H1 (cell line): Measurements from ENCODE around the gene BRD1. TPM values are rescaled to one million over a fixed set of nuclear protein-coding genes. Genes with fewer than 3 reads are reported as not detected.

Source experiments
- CTCF ChIA-PET: fragments of 300-600 bp; sonication (Branson Sonifier 250); formaldehyde crosslinking; loops from one replicate; lab custom pipeline; 2021; ENCODE audit not compliant: partially characterized antibody; lab: Charles Lee
- POLR2A ChIA-PET: fragments of 300-600 bp; sonication (Branson Sonifier 250); formaldehyde crosslinking; loops from one replicate; lab custom pipeline; 2021; ENCODE audit warnings: inconsistent platforms; ENCODE audit not compliant: partially characterized antibody; lab: Charles Lee
- DNase-seq, 2 experiments: peaks; one replicate each; pipeline versions ENCODE4 v3.0.0 to v3.0.0-alpha.2; 2010 to 2022; ENCODE audit warnings: low spot score in 2 of 2, low read depth in 1 of 2, mixed read lengths in 1 of 2
- FAIRE-seq: peaks from 2 replicates; lab custom pipeline; 2011; peaks lifted over from hg19 to GRCh38; lab: Jason Lieb, UNC
- H2AFZ ChIP-seq: 2 replicates; pipeline ENCODE4 v1.8.1; 2012; ENCODE audit warnings: low read length, inconsistent platforms
- H2AK5ac ChIP-seq: 2 replicates; pipeline ENCODE4 v1.6.1; 2013; ENCODE audit warnings: low read depth, low read length
- H2BK120ac ChIP-seq: replicated peaks from 2 replicates; pipeline ENCODE3; 2013; ENCODE audit warnings: low read depth, low read length, inconsistent platforms
- H2BK12ac ChIP-seq: 2 replicates; pipeline ENCODE4 v1.6.1; 2013; ENCODE audit warnings: low read depth, low read length
- H2BK15ac ChIP-seq: 2 replicates; pipeline ENCODE4 v1.6.1; 2013; ENCODE audit warnings: low read length
- H2BK20ac ChIP-seq: 2 replicates; pipeline ENCODE4 v1.6.1; 2013; ENCODE audit warnings: low read length
- H2BK5ac ChIP-seq: 2 replicates; pipeline ENCODE4 v1.6.1; 2013; ENCODE audit warnings: low read depth, low read length
- H3K14ac ChIP-seq: 2 replicates; pipeline ENCODE4 v1.6.1; 2013; ENCODE audit warnings: inconsistent platforms; ENCODE audit not compliant: insufficient read length
- H3K18ac ChIP-seq: 2 replicates; pipeline ENCODE4 v1.6.1; 2013; ENCODE audit warnings: low read length; ENCODE audit errors: extremely low read depth
- H3K23ac ChIP-seq: 2 replicates; pipeline ENCODE4 v1.6.1; 2013; ENCODE audit warnings: inconsistent platforms; ENCODE audit not compliant: insufficient read length
- H3K23me2 ChIP-seq: 2 replicates; pipeline ENCODE4 v1.6.1; 2013; ENCODE audit warnings: low read depth, low read length
- H3K27ac ChIP-seq: 2 replicates; pipeline ENCODE4 v1.6.1; 2011; ENCODE audit warnings: low read depth, low read length, inconsistent platforms
- H3K27me3 ChIP-seq, 4 experiments: replicated peaks in 1 of 4; 1 replicate in 1 of 4; 2 replicates in 3 of 4; pipeline versions ENCODE4 v1.6.1 to v1.8.1; 2011 to 2013; ENCODE audit warnings: low read length in 3 of 4, mild to moderate bottlenecking in 3 of 4, inconsistent platforms in 2 of 4, mixed read lengths in 2 of 4, moderate library complexity in 1 of 4; ENCODE audit not compliant: control insufficient read depth in 3 of 4, insufficient read depth in 3 of 4; ENCODE audit errors: extremely low read depth in 1 of 4
- H3K36me3 ChIP-seq, 4 experiments: 2 replicates each; pipeline versions ENCODE4 v1.6.1 to v1.8.1; 2011 to 2013; ENCODE audit warnings: mild to moderate bottlenecking in 4 of 4, low read length in 3 of 4, moderate library complexity in 2 of 4, control low read depth in 1 of 4, inconsistent platforms in 1 of 4; ENCODE audit not compliant: insufficient read depth in 4 of 4, control insufficient read depth in 2 of 4
- H3K4ac ChIP-seq: replicated peaks from 2 replicates; pipeline ENCODE3; 2013; ENCODE audit warnings: low read length, low read depth, mixed read lengths, inconsistent platforms; ENCODE audit not compliant: insufficient read length
- H3K4me1 ChIP-seq, 4 experiments: replicated peaks in 1 of 4; 1 replicate in 1 of 4; 2 replicates in 3 of 4; pipeline versions ENCODE4 v1.6.1 to v1.8.1; 2011 to 2013; ENCODE audit warnings: low read length in 3 of 4, inconsistent platforms in 2 of 4, mixed read lengths in 1 of 4; ENCODE audit not compliant: insufficient read depth in 4 of 4, control insufficient read depth in 3 of 4
- H3K4me2 ChIP-seq, 2 experiments: 2 replicates each; pipeline versions ENCODE4 v1.6.1 to v1.8.1; 2011 to 2013; ENCODE audit warnings: low read depth in 2 of 2, low read length in 2 of 2, control low read depth in 1 of 2, inconsistent platforms in 1 of 2, mild to moderate bottlenecking in 1 of 2; ENCODE audit not compliant: insufficient read depth in 1 of 2
- H3K4me3 ChIP-seq, 4 experiments: fragments of 200-600, 300-600 bp in 1 of 4; sonication (generic), shearing (Covaris generic), sonication (Bioruptor Twin) in 1 of 4; 2 replicates each; pipeline versions ENCODE4 v1.5.1 to v1.8.1; 2011 to 2016; ENCODE audit warnings: low read length in 4 of 4, low read depth in 3 of 4, control low read depth in 2 of 4, inconsistent platforms in 2 of 4, mild to moderate bottlenecking in 2 of 4, mixed read lengths in 1 of 4, moderate library complexity in 1 of 4; ENCODE audit not compliant: insufficient read depth in 2 of 4; ENCODE audit errors: extremely low read depth in 1 of 4
- H3K56ac ChIP-seq: replicated peaks from 2 replicates; pipeline ENCODE3; 2013; ENCODE audit warnings: low read depth, mild to moderate bottlenecking, mixed read lengths, low read length, inconsistent platforms; ENCODE audit not compliant: insufficient read length
- H3K79me1 ChIP-seq: 2 replicates; pipeline ENCODE4 v1.6.1; 2013; ENCODE audit warnings: low read depth, low read length, control low read depth
- H3K79me2 ChIP-seq, 2 experiments: 2 replicates each; pipeline versions ENCODE4 v1.6.1 to v1.8.1; 2012 to 2013; ENCODE audit warnings: low read length in 2 of 2, mild to moderate bottlenecking in 2 of 2, inconsistent platforms in 1 of 2; ENCODE audit not compliant: insufficient read depth in 2 of 2, control insufficient read depth in 1 of 2
- H3K9ac ChIP-seq, 4 experiments: replicated peaks in 1 of 4; 1 replicate in 1 of 4; 2 replicates in 3 of 4; pipeline versions ENCODE4 v1.6.1 to v1.8.1; 2011 to 2013; ENCODE audit warnings: low read depth in 3 of 4, low read length in 3 of 4, control low read depth in 2 of 4, mild to moderate bottlenecking in 2 of 4, moderate library complexity in 2 of 4, inconsistent platforms in 1 of 4; ENCODE audit errors: extremely low read depth in 1 of 4
- H3K9me3 ChIP-seq, 2 experiments: 2 replicates each; pipeline versions ENCODE4 v1.6.1 to v1.8.1; 2012 to 2013; ENCODE audit warnings: mild to moderate bottlenecking in 2 of 2, moderate library complexity in 2 of 2, control low read depth in 1 of 2, inconsistent platforms in 1 of 2, low read depth in 1 of 2, low read length in 1 of 2, mixed read lengths in 1 of 2; ENCODE audit not compliant: insufficient read depth in 2 of 2
- H4K20me1 ChIP-seq, 2 experiments: replicated peaks in 1 of 2; 2 replicates each; pipeline versions ENCODE3 to v1.8.1; 2011 to 2013; ENCODE audit warnings: inconsistent platforms in 2 of 2, low read length in 2 of 2, mild to moderate bottlenecking in 1 of 2; ENCODE audit not compliant: insufficient read depth in 2 of 2, control insufficient read depth in 1 of 2
- H4K5ac ChIP-seq: 2 replicates; pipeline ENCODE4 v1.6.1; 2013; ENCODE audit warnings: low read length, low read depth, mixed read lengths, inconsistent platforms; ENCODE audit not compliant: insufficient read length
- H4K8ac ChIP-seq: 2 replicates; pipeline ENCODE4 v1.8.0; 2013; ENCODE audit warnings: mild to moderate bottlenecking, moderate library complexity, low read length, inconsistent platforms; ENCODE audit not compliant: insufficient read depth; ENCODE audit errors: extremely low read depth
- H4K91ac ChIP-seq: replicated peaks from 2 replicates; pipeline ENCODE3; 2013; ENCODE audit warnings: low read length, mixed read lengths, inconsistent platforms; ENCODE audit not compliant: insufficient read length
- BRCA1 ChIP-seq: IDR thresholded peaks from 2 replicates; pipeline ENCODE4 v1.6.1; 2012; ENCODE audit warnings: low read depth, low read length, improper control_type of control experiment
- GTF2F1 ChIP-seq: IDR thresholded peaks from 2 replicates; pipeline ENCODE4 v1.6.1; 2012; ENCODE audit warnings: low read depth, low read length, improper control_type of control experiment, borderline replicate concordance
- KDM5A ChIP-seq: fragments of 200-600 bp; IDR thresholded peaks from 2 replicates; pipeline ENCODE4 v1.7.1; 2012; ENCODE audit warnings: mild to moderate bottlenecking, low read length, inconsistent platforms, mixed read lengths
- RNF2 ChIP-seq: fragments of 200-900, 300-1000 bp; sonication (generic); IDR thresholded peaks from 2 replicates; pipeline ENCODE4 v1.7.1; 2016; ENCODE audit warnings: borderline replicate concordance, low read depth, mild to moderate bottlenecking, antibody characterized with exemption, low read length; ENCODE audit not compliant: poor library complexity, severe bottlenecking; ENCODE audit errors: missing control alignments
- SIX5 ChIP-seq: IDR thresholded peaks from 2 replicates; pipeline ENCODE4 v1.6.1; 2011; ENCODE audit warnings: mild to moderate bottlenecking, low read depth, low read length
- SP4 ChIP-seq: IDR thresholded peaks from 2 replicates; pipeline ENCODE4 v1.6.1; 2012; ENCODE audit warnings: low read length, inconsistent platforms
- TBP ChIP-seq: IDR thresholded peaks from 2 replicates; pipeline ENCODE4 v1.6.1; 2011; ENCODE audit warnings: low read depth, low read length, improper control_type of control experiment
- WGBS, 2 experiments: shearing (Covaris generic) in 1 of 2; methylation state at CpG; one replicate each; pipeline versions ENCODE4 v1.1.6 to v1.1.7; 2013 to 2015; ENCODE audit warnings: low lambda C conversion rate in 2 of 2, mixed read lengths in 2 of 2, inconsistent platforms in 1 of 2, low coverage in 1 of 2, missing lambda C conversion rate in 1 of 2; ENCODE audit not compliant: insufficient replicate concordance in 2 of 2, insufficient coverage in 1 of 2, insufficient read length in 1 of 2; ENCODE audit errors: extremely low coverage in 1 of 2, missing lambda C conversion rate in 1 of 2; 5-methylcytosine and 5-hydroxymethylcytosine counted together
- polyA plus RNA-seq, 7 experiments: library from polyadenylated mRNA; depleted of rRNA in 3 of 7; stranded (reverse) in 5 of 7; unstranded in 2 of 7; fragments of >200 nt in 5 of 7; fragments of 200-250 nt in 2 of 7; gene quantifications; 1 replicate in 5 of 7; 2 replicates in 1 of 7; 4 replicates in 1 of 7; pipeline versions ENCODE4 v1.2.1 to v1.2.3, GENCODE V29; 2011 to 2013; ENCODE audit warnings: missing spikeins in 2 of 7, mixed read lengths in 2 of 7
- total RNA-seq: library from RNA; stranded (reverse); fragmentation: NEBNext Ultra II Directional; extraction: Animal tissue kit (Norgen Biotek cat#: 25700); gene quantifications from 2 replicates; pipeline ENCODE4 v1.2.1, GENCODE V29; 2021
- TF ChIP-seq, protein P1 (sequence below), 3 experiments: IDR thresholded peaks; 1 replicate in 2 of 3; 2 replicates in 1 of 3; pipeline versions ENCODE4 v1.5.1 to v1.6.1; 2011; ENCODE audit warnings: low read length in 3 of 3, mild to moderate bottlenecking in 3 of 3, inconsistent platforms in 2 of 3, low read depth in 1 of 3, moderate library complexity in 1 of 3; ENCODE audit not compliant: insufficient read depth in 1 of 3; ENCODE audit errors: control extremely low read depth in 1 of 3
- TF ChIP-seq, protein P2 (sequence below): IDR thresholded peaks from 2 replicates; pipeline ENCODE4 v1.6.1; 2012; ENCODE audit warnings: inconsistent platforms
- TF ChIP-seq, protein P3 (sequence below): IDR thresholded peaks from 2 replicates; pipeline ENCODE4 v1.6.1; 2011; ENCODE audit warnings: low read length, improper control_type of control experiment

Gene BRD1
- total and polyA plus RNA-seq, 2 of the 8 experiments (the other 6 are each of a cell fraction or from before 2014, with no cell fraction given) = 6.8 to 34.0 TPM

DNA sequence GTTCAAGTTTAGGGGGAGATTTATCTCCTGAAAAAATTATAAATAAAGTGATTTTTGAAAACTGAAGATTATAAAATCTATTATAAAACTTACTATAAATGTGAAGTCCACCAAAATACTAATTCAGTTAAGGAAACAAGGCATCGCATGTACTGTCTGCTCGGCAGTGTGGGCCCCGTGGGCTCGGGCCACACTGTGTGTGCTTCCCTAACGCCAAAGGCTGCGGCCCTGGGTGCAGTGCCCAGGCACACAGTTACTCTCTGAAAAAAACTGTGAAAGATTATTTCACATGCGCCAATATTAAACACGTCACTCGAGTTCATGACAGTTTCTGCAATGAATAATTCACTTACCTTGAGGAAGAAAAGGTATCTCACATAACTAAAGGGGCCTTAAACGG, 39.8 kb downstream of the BRD1 start:
- H2BK15ac ChIP-seq = no peak overlapping the region
- no peak overlapping the region for H2BK120ac ChIP-seq
- peaks cover 4 to 76% of the 10 kb centered on the region in 2 experiments; a peak in 2 of 4 replicates for H3K79me2 ChIP-seq
- H2BK5ac ChIP-seq = no peak overlapping the region
- peaks cover 0 to 4% (median 2%) of the 10 kb centered on the region in 4 experiments; a peak in 2 of 7 replicates for H3K4me1 ChIP-seq
- H3K9ac ChIP-seq = no peak overlapping the region
- no peak overlapping the region for H3K4ac ChIP-seq
- no peak overlapping the region for H4K91ac ChIP-seq
- H3K14ac ChIP-seq = no peak overlapping the region
- FAIRE-seq = no peak
- no peak overlapping the region for H2AFZ ChIP-seq
- H3K56ac ChIP-seq = no peak overlapping the region
- H3K23ac ChIP-seq = no peak overlapping the region
- CTCF ChIA-PET = no interaction called here
- H3K4me2 ChIP-seq = no peak overlapping the region
- no peak overlapping the region for H4K5ac ChIP-seq
- peaks cover 2 to 51% (median 27%) of the 10 kb centered on the region in 4 experiments; a peak in 6 of 8 replicates for H3K36me3 ChIP-seq
- H3K4me3 ChIP-seq = no peak overlapping the region
- H3K18ac ChIP-seq = no peak overlapping the region
- H3K23me2 ChIP-seq = no peaks in the 10 kb centered on the region
- H3K79me1 ChIP-seq = peaks cover 26% of the 10 kb centered on the region
- no peak overlapping the region for H2BK12ac ChIP-seq
- 94% methylated on average over 10 of the region's 10 CpGs; no CpG with 5 or more reads in 1 of the 2 experiments for WGBS, 2 experiments
- no peak overlapping the region for H2AK5ac ChIP-seq
- H3K9me3 ChIP-seq = no peaks in the 10 kb centered on the region
- H3K27ac ChIP-seq = no peak overlapping the region
- H4K8ac ChIP-seq = no peak overlapping the region
- DNase-seq = no peak
- H2BK20ac ChIP-seq = no peak overlapping the region
- no peaks in the 10 kb centered on the region for H3K27me3 ChIP-seq
- POLR2A ChIA-PET = no interaction called here
- H4K20me1 ChIP-seq = peaks cover 27 to 41% of the 10 kb centered on the region in 2 experiments
- TF ChIP-seq RNF2 (no peak), KDM5A (no peak), SIX5 (no peak), BRCA1 (no peak), TBP (no peak), SP4 (no peak), GTF2F1 (no peak)
- TF ChIP-seq, protein P1, sequence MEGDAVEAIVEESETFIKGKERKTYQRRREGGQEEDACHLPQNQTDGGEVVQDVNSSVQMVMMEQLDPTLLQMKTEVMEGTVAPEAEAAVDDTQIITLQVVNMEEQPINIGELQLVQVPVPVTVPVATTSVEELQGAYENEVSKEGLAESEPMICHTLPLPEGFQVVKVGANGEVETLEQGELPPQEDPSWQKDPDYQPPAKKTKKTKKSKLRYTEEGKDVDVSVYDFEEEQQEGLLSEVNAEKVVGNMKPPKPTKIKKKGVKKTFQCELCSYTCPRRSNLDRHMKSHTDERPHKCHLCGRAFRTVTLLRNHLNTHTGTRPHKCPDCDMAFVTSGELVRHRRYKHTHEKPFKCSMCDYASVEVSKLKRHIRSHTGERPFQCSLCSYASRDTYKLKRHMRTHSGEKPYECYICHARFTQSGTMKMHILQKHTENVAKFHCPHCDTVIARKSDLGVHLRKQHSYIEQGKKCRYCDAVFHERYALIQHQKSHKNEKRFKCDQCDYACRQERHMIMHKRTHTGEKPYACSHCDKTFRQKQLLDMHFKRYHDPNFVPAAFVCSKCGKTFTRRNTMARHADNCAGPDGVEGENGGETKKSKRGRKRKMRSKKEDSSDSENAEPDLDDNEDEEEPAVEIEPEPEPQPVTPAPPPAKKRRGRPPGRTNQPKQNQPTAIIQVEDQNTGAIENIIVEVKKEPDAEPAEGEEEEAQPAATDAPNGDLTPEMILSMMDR (IDR thresholded peaks at IDR 0.05; ENCODE audit: control extremely low read depth in 1 of 3, insufficient read depth in 1 of 3, low read depth in 1 of 3, low read length in 3 of 3) = no peak
- TF ChIP-seq, protein P2, sequence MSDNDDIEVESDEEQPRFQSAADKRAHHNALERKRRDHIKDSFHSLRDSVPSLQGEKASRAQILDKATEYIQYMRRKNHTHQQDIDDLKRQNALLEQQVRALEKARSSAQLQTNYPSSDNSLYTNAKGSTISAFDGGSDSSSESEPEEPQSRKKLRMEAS = no peak
- TF ChIP-seq, protein P3, sequence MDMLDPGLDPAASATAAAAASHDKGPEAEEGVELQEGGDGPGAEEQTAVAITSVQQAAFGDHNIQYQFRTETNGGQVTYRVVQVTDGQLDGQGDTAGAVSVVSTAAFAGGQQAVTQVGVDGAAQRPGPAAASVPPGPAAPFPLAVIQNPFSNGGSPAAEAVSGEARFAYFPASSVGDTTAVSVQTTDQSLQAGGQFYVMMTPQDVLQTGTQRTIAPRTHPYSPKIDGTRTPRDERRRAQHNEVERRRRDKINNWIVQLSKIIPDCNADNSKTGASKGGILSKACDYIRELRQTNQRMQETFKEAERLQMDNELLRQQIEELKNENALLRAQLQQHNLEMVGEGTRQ = no peak
